Measurements from ENCODE around the gene CDC34. TPM values are rescaled to one million over a fixed set of nuclear protein-coding genes. Genes with fewer than 3 reads are reported as not detected.

The CDC34 gene
- total RNA-seq, 1 experiment from 2014 or later = 93.3 TPM

- no peak overlapping the region for H3K4me3 ChIP-seq
- no peak overlapping the region for H3K4me2 ChIP-seq
- BruUV-seq (replicated peaks) = no TSS peak
- no peaks in the 10 kb centered on the region for H3K4me1 ChIP-seq (replicated peaks; ENCODE audit: insufficient read depth)
- no peaks in the 10 kb centered on the region for H4K20me1 ChIP-seq (ENCODE audit: insufficient read depth)
- intact Hi-C loops (cut with micrococcal nuclease; ENCODE audit: unreplicated experiment) = no loop called here
- TF ChIP-seq EZH2 (IDR thresholded peaks at IDR 0.05; ENCODE audit: low read depth) = no peak
- TF ChIP-seq CTCF (conservative IDR thresholded peaks at IDR 0.05) = no peak
- no peaks in the 10 kb centered on the region for H3K9me3 ChIP-seq (ENCODE audit: insufficient read depth, low read depth)
- peaks cover 30% of the 10 kb centered on the region; the same call in 1 of the 2 replicates for H3F3A ChIP-seq (ENCODE audit: insufficient read depth, low read depth)
- ChIA-PET CTCF (no interaction called here), POLR2A (ENCODE audit: unreplicated experiment) (no interaction called here)
- DNase-seq = no peak
- no peaks in the 10 kb centered on the region for H3K36me3 ChIP-seq (ENCODE audit: low read depth)
- no peak overlapping the region for H2AFZ ChIP-seq
- H3K79me2 ChIP-seq (ENCODE audit: low read depth) = no peaks in the 10 kb centered on the region
- no peak overlapping the region for H3K27ac ChIP-seq
- no peaks in the 10 kb centered on the region for H3K27me3 ChIP-seq (ENCODE audit: insufficient read depth, low read depth)
- H3K9me2 ChIP-seq (ENCODE audit: insufficient read depth) = no peaks in the 10 kb centered on the region
These were observed 33.1 kb upstream of the CDC34 start for GRCh38 chr19:498511-498891.

GRCh38 chr19:498977-499623 is 32.5 kb upstream of the CDC34 start:
- no peaks in the 10 kb centered on the region for H3K27me3 ChIP-seq (ENCODE audit: insufficient read depth, low read depth)
- ChIA-PET CTCF (no interaction called here), POLR2A (ENCODE audit: unreplicated experiment) (no interaction called here)
- H4K20me1 ChIP-seq (ENCODE audit: insufficient read depth) = no peaks in the 10 kb centered on the region
- intact Hi-C loops (cut with micrococcal nuclease; ENCODE audit: unreplicated experiment) = no loop called here
- no peak overlapping the region for H3K4me3 ChIP-seq
- H3K9me3 ChIP-seq (ENCODE audit: insufficient read depth, low read depth) = no peaks in the 10 kb centered on the region
- H3K4me2 ChIP-seq = no peak overlapping the region
- H3K36me3 ChIP-seq (ENCODE audit: low read depth) = no peaks in the 10 kb centered on the region
- DNase-seq = no peak
- no peak overlapping the region for H3K27ac ChIP-seq
- no peak for TF ChIP-seq EZH2 (IDR thresholded peaks at IDR 0.05; ENCODE audit: low read depth)
- no peak for TF ChIP-seq CTCF (conservative IDR thresholded peaks at IDR 0.05)
- H3K9me2 ChIP-seq (ENCODE audit: insufficient read depth) = no peaks in the 10 kb centered on the region
- H2AFZ ChIP-seq = no peak overlapping the region
- H3F3A ChIP-seq (ENCODE audit: insufficient read depth, low read depth) = peaks cover 25% of the 10 kb centered on the region; the same call in 1 of the 2 replicates
- no peaks in the 10 kb centered on the region for H3K79me2 ChIP-seq (ENCODE audit: low read depth)
- no TSS peak for BruUV-seq (replicated peaks)
- no peaks in the 10 kb centered on the region for H3K4me1 ChIP-seq (replicated peaks; ENCODE audit: insufficient read depth)

GRCh38 chr19:501646-502045 is 29.9 kb upstream of the CDC34 start:
- Histone ChIP-seq H3K4me2 (no peak overlapping the region), H3K4me1 (replicated peaks; ENCODE audit: insufficient read depth) (0 out of 2 replicates have a peak, but pooled peaks cover 6% of the 10 kb centered on the region), H3K27ac (no peak overlapping the region), H2AFZ (no peak overlapping the region), H3K9me3 (ENCODE audit: insufficient read depth, low read depth) (no peaks in the 10 kb centered on the region), H3K9me2 (ENCODE audit: insufficient read depth) (no peaks in the 10 kb centered on the region), H3K4me3 (no peak overlapping the region), H3K27me3 (ENCODE audit: insufficient read depth, low read depth) (no peaks in the 10 kb centered on the region), H3K36me3 (ENCODE audit: low read depth) (no peaks in the 10 kb centered on the region), H3F3A (ENCODE audit: insufficient read depth, low read depth) (peaks cover 15% of the 10 kb centered on the region; the same call in 1 of the 2 replicates), H4K20me1 (ENCODE audit: insufficient read depth) (no peaks in the 10 kb centered on the region), H3K79me2 (ENCODE audit: low read depth) (no peaks in the 10 kb centered on the region)
- no peak for DNase-seq
- BruUV-seq (replicated peaks) = no TSS peak
- intact Hi-C loops (cut with micrococcal nuclease; ENCODE audit: unreplicated experiment) = no loop called here
- POLR2A ChIA-PET (ENCODE audit: unreplicated experiment) = no interaction called here
- TF ChIP-seq EZH2 (IDR thresholded peaks at IDR 0.05; ENCODE audit: low read depth) = no peak
- no peak for TF ChIP-seq CTCF (conservative IDR thresholded peaks at IDR 0.05)
- CTCF ChIA-PET = no interaction called here
